K562 (cell line): ENCODE data around the gene KHDC1L. TPM values are rescaled to one million over a fixed set of nuclear protein-coding genes. Genes with fewer than 3 reads are reported as not detected.
"Not testable (repeated sequence)": the region's sequence is repeated elsewhere in the genome, so short reads cannot be mapped to it uniquely, and the experiment has no call there.

Experiments used
- ATAC-seq: fragments of 200-7000 bp; cut with Tn5 transposase; 3 replicates; pipeline ENCODE4 v1.9.1; 2020; ENCODE audit warnings: moderate library complexity
- Bru-seq: library from RNA; stranded (reverse); fragments of 400-500 nt; gene quantifications from one replicate; lab custom pipeline; 2021; lab: Mats Ljungman, UMichigan
- BruChase-seq, 2 experiments: library from RNA; stranded (reverse); fragments of 400-500 nt; gene quantifications; one replicate each; lab custom pipeline; 2021; lab: Mats Ljungman, UMichigan
- BruUV-seq: library from RNA; stranded (reverse); fragments of 400-500 nt; replicated peaks from 2 replicates; lab custom pipeline; 2021; lab: Mats Ljungman, UMichigan
- CTCF ChIA-PET: fragments of 300-600 bp; formaldehyde crosslinking; extraction: SDS; loops from one replicate; lab custom pipeline; 2021; ENCODE audit warnings: low intra/inter-chr PET ratio; lab: Yijun Ruan, JAX
- POLR2A ChIA-PET: fragments of 300-600, 350-650 bp; sonication (Branson Sonifier 250); formaldehyde crosslinking; extraction: SDS; loops from one replicate; lab custom pipeline; 2021; ENCODE audit warnings: antibody characterized with exemption, inconsistent platforms; lab: Yijun Ruan, JAX
- DNase-seq, 4 experiments: peaks; one replicate each; pipeline versions ENCODE4 v3.0.0 to v3.0.0-alpha.2; 2011 to 2018; ENCODE audit warnings: low spot score in 3 of 4, mixed read lengths in 3 of 4; ENCODE audit errors: extremely low read depth in 1 of 4
- FAIRE-seq: peaks from 2 replicates; lab custom pipeline; 2011; peaks lifted over from hg19 to GRCh38; lab: Jason Lieb, UNC
- H2AFZ ChIP-seq: 2 replicates; pipeline ENCODE4 v1.6.0; 2011; ENCODE audit warnings: low read depth, low read length, control low read depth, inconsistent platforms
- H3K27ac ChIP-seq: fragments of 200-600 bp; 3 replicates; pipeline ENCODE4 v1.8.0; 2011; ENCODE audit warnings: low read depth, mild to moderate bottlenecking, control low read depth, inconsistent platforms, low read length, moderate library complexity, mixed read lengths; ENCODE audit errors: extremely low read depth
- H3K27me3 ChIP-seq, 2 experiments: fragments of 300-600 bp in 1 of 2; 2 replicates in 1 of 2; 3 replicates in 1 of 2; pipeline versions ENCODE4 v1.6.0 to v1.8.0; 2011; ENCODE audit warnings: inconsistent platforms in 2 of 2, low read length in 2 of 2, mild to moderate bottlenecking in 1 of 2, mixed read lengths in 1 of 2, moderate library complexity in 1 of 2; ENCODE audit not compliant: control insufficient read depth in 2 of 2, insufficient read depth in 2 of 2
- H3K36me3 ChIP-seq: fragments of 300-600 bp; 3 replicates; pipeline ENCODE4 v1.8.0; 2011; ENCODE audit warnings: mild to moderate bottlenecking, low read length, inconsistent platforms; ENCODE audit not compliant: control insufficient read depth, insufficient read depth
- H3K4me1 ChIP-seq, 2 experiments: fragments of 200-600 bp in 1 of 2; replicated peaks in 1 of 2; 2 replicates in 1 of 2; 3 replicates in 1 of 2; pipeline versions ENCODE4 v1.5.1 to v1.8.0; 2011; ENCODE audit warnings: inconsistent platforms in 2 of 2, low read length in 2 of 2, mild to moderate bottlenecking in 1 of 2, mixed read lengths in 1 of 2, moderate library complexity in 1 of 2; ENCODE audit not compliant: control insufficient read depth in 2 of 2, insufficient read depth in 2 of 2
- H3K4me2 ChIP-seq: 2 replicates; pipeline ENCODE4 v1.6.1; 2011; ENCODE audit warnings: low read length, control low read depth, inconsistent platforms, mixed read lengths; ENCODE audit not compliant: insufficient read depth
- H3K4me3 ChIP-seq: fragments of 200-600 bp; sonication (generic), shearing (Covaris generic); 2 replicates; pipeline ENCODE4 v1.5.1; 2016; ENCODE audit warnings: control low read depth, inconsistent platforms
- H3K79me2 ChIP-seq: fragments of 200-600 bp; 3 replicates; pipeline ENCODE4 v1.8.0; 2011; ENCODE audit warnings: low read length, inconsistent platforms; ENCODE audit not compliant: control insufficient read depth, insufficient read depth
- H3K9ac ChIP-seq, 2 experiments: 2 replicates each; pipeline versions ENCODE4 v1.6.0 to v1.6.1; 2011; ENCODE audit warnings: low read depth in 2 of 2, low read length in 2 of 2, control low read depth in 1 of 2, inconsistent platforms in 1 of 2, mild to moderate bottlenecking in 1 of 2, mixed read lengths in 1 of 2; ENCODE audit not compliant: insufficient read depth in 1 of 2
- H3K9me1 ChIP-seq: one replicate; pipeline ENCODE4 v1.6.0; 2011; ENCODE audit warnings: inconsistent platforms, mild to moderate bottlenecking, low read length, moderate library complexity; ENCODE audit not compliant: control insufficient read depth, insufficient read depth
- H3K9me3 ChIP-seq: replicated peaks from 2 replicates; pipeline ENCODE4 v1.5.1; 2011; ENCODE audit warnings: low read depth, low read length, inconsistent platforms; ENCODE audit not compliant: control insufficient read depth, insufficient read depth
- H4K20me1 ChIP-seq: replicated peaks from 2 replicates; pipeline ENCODE4 v1.6.1; 2011; ENCODE audit warnings: low read length, inconsistent platforms, mixed read lengths; ENCODE audit not compliant: control insufficient read depth, insufficient read depth
- ZNF79 ChIP-seq: fragments of 250-450 bp; sonication (Bioruptor Pico); IDR thresholded peaks from 2 replicates; pipeline ENCODE4 v1.4.0; 2020; ENCODE audit warnings: low read depth, mild to moderate bottlenecking, moderate library complexity
- WGBS: fragments of 100-300 bp; shearing (Covaris generic); methylation state at CpG from one replicate; pipeline ENCODE4 v1.1.6; 2016; ENCODE audit warnings: low coverage, mixed read lengths; ENCODE audit not compliant: insufficient coverage; ENCODE audit errors: missing lambda C conversion rate; 5-methylcytosine and 5-hydroxymethylcytosine counted together
- in situ Hi-C: fragments of 300-500 bp; cut with MboI; formaldehyde crosslinking; loops from 4 replicates; pipeline ENCODE4 v1.15.0; 2018; ENCODE audit warnings: inconsistent platforms, mixed read lengths
- intact Hi-C: fragments of 100-400 bp; cut with micrococcal nuclease; formaldehyde crosslinking; loops from 2 replicates; pipeline ENCODE4 v1.14.2; 2022
- long read RNA-seq, 3 experiments: library from polyadenylated mRNA in 2 of 3; library from RNA in 1 of 3; unstranded in 2 of 3; stranded (forward) in 1 of 3; transcript quantifications; one replicate each; pipeline ENCODE4 v2.0.0, GENCODE V29; 2019 to 2022
- polyA minus RNA-seq, 3 experiments: library from RNA; depleted of rRNA, polyadenylated mRNA; stranded (reverse); fragments of >200 nt; gene quantifications; 2 replicates each; pipeline ENCODE4 v1.2.3, GENCODE V29; 2011
- polyA plus RNA-seq, 8 experiments: library from polyadenylated mRNA; depleted of rRNA in 4 of 8; stranded (reverse) in 5 of 8; unstranded in 3 of 8; fragments of >200 nt; fragmentation: Nextera tagmentation in 2 of 8; fragmentation: Illumina TruSeq in 1 of 8; extraction: Ambion mirVana in 2 of 8; extraction: Trizol in 1 of 8; gene quantifications; 2 replicates each; pipeline versions ENCODE4 v1.2.1 to v1.2.3, GENCODE V29; 2011 to 2014; ENCODE audit warnings: inconsistent platforms in 1 of 8, missing spikeins in 1 of 8
- total RNA-seq, 7 experiments: library from RNA; depleted of rRNA in 6 of 7; stranded (reverse); fragments of >200 nt in 6 of 7; fragmentation: Illumina TruSeq in 2 of 7; extraction: Trizol in 2 of 7; gene quantifications; 2 replicates each; pipeline versions ENCODE4 v1.2.1 to v1.2.3, GENCODE V29; 2011 to 2021; ENCODE audit warnings: low replicate concordance in 1 of 7
- TF ChIP-seq, protein P1 (sequence below): sonication (generic); formaldehyde crosslinking; IDR thresholded peaks from 2 replicates; pipeline ENCODE4 v1.8.0; 2022; ENCODE audit warnings: missing genetic modification reagents, mild to moderate bottlenecking, borderline replicate concordance
- TF ChIP-seq, protein P2 (sequence below): IDR thresholded peaks from 2 replicates; pipeline ENCODE4 v1.6.1; 2014; ENCODE audit warnings: antibody characterized with exemption

Gene KHDC1L, protein sequence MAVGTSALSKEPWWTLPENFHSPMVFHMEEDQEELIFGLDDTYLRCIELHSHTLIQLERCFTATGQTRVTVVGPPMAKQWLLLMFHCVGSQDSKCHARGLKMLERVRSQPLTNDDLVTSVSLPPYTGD
- 1.2 TPM in 1 of 2 replicates, not detected in the other for total RNA-seq (2011; cell fraction: chromatin; rRNA removed; ENCODE audit: low replicate concordance)
- not detected in 2 replicates for total RNA-seq (2011; cell fraction: nucleolus; rRNA removed)
- not detected in 2 replicates for total RNA-seq (2011; cell fraction: nucleoplasm; rRNA removed)
- total RNA-seq (2014; rRNA removed) (0.54 and 0.90 TPM in 2 replicates), total RNA-seq (2014; rRNA removed; fragmentation: Illumina TruSeq; extraction: Trizol) (0.33 TPM in 1 of 2 replicates, not detected in the other), total RNA-seq (2015; rRNA removed; fragmentation: Illumina TruSeq; extraction: Trizol) (0.69 TPM in 1 of 2 replicates, not detected in the other), total RNA-seq (2021) (0.35 and 0.51 TPM in 2 replicates), polyA plus RNA-seq (2011; rRNA removed) (0.54 and 0.93 TPM in 2 replicates), polyA plus RNA-seq (2014; fragmentation: Illumina TruSeq; extraction: Trizol) (0.55 and 0.79 TPM in 2 replicates), polyA plus RNA-seq (2014; fragmentation: Nextera tagmentation; extraction: Ambion mirVana) (1 to 10 TPM; 1.2 to 1.9 TPM), polyA plus RNA-seq (2014; rRNA removed) (0.39 and 0.41 TPM in 2 replicates), polyA minus RNA-seq (2011; rRNA and poly(A)+ RNA removed) (0.54 TPM in 1 of 2 replicates, not detected in the other), Bru-seq, nascent RNA (percentile 39 among the genes with signal in this experiment), BruChase-seq, experiment 1, labeled RNA remaining after a 2-hour chase (percentile 40 among the genes with signal in this experiment), BruChase-seq, experiment 2, labeled RNA remaining after a 6-hour chase (not detected)
- 0.75 and 0.78 TPM in 2 replicates for polyA plus RNA-seq (2011; cell fraction: cytosol; rRNA removed)
- 0.24 and 1.2 TPM in 2 replicates for polyA plus RNA-seq (2011; cell fraction: nucleus; rRNA removed)
- 1.0 and 1.4 TPM in 2 replicates for polyA plus RNA-seq (2012)
- polyA minus RNA-seq (2011; cell fraction: cytosol; rRNA and poly(A)+ RNA removed) = not detected in 2 replicates
- not detected in 2 replicates for polyA minus RNA-seq (2011; cell fraction: nucleus; rRNA and poly(A)+ RNA removed)
- long read RNA-seq, experiment 1 = 0 reads
- long read RNA-seq, experiment 2 = 0 reads
- long read RNA-seq, experiment 3 = 0 reads

DNA sequence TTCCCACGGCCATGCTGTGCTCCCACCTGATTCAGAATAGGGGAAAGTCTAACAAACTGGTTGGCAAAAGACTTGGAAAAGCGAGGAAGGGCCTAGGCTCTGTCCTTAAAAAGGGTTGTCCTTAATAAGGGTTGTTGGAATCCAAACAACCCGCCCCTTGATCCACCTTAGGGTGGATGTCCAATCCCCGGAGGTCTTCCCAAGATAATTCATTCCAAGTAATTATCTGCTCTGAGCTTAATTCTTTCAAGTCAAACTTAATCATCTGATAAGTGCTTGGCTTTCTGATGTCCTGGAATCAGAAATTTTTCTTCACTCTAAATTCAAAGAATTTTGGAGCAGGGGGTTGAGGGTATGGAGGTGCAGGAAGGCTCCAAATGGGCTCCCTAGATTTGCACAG lies at the start of gene KHDC1L:
Gene KHDC1L, minus strand, starts transcription at position 101 of the 400 bp plus-strand sequence. Its CDS starts 88 bp downstream, at position 13.
- in situ Hi-C loops (no loop called here), intact Hi-C loops (no loop called here)
- H3K4me2 ChIP-seq = peak within 1 kb of the TSS; percentile 47
- H3K27ac ChIP-seq = no peak within 1 kb of the TSS
- H4K20me1 ChIP-seq = no peaks in the 10 kb centered on the region
- H3K4me1 ChIP-seq = peaks cover 3 to 7% of the 10 kb centered on the region in 2 experiments; a peak in 3 of 5 replicates
- WGBS = 62% methylated on average over 4 of the region's 4 CpGs
- H2AFZ ChIP-seq = peak within 1 kb of the TSS; percentile 84
- peaks cover 5 to 13% of the 10 kb centered on the region in 2 experiments; a peak in 3 of 5 replicates for H3K27me3 ChIP-seq
- no peak for ATAC-seq
- TF ChIP-seq, protein P1, sequence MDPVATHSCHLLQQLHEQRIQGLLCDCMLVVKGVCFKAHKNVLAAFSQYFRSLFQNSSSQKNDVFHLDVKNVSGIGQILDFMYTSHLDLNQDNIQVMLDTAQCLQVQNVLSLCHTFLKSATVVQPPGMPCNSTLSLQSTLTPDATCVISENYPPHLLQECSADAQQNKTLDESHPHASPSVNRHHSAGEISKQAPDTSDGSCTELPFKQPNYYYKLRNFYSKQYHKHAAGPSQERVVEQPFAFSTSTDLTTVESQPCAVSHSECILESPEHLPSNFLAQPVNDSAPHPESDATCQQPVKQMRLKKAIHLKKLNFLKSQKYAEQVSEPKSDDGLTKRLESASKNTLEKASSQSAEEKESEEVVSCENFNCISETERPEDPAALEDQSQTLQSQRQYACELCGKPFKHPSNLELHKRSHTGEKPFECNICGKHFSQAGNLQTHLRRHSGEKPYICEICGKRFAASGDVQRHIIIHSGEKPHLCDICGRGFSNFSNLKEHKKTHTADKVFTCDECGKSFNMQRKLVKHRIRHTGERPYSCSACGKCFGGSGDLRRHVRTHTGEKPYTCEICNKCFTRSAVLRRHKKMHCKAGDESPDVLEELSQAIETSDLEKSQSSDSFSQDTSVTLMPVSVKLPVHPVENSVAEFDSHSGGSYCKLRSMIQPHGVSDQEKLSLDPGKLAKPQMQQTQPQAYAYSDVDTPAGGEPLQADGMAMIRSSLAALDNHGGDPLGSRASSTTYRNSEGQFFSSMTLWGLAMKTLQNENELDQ = no peak
- no peak for TF ChIP-seq ZNF79 (CRISPR knock-in tag)
- TF ChIP-seq, protein P2, sequence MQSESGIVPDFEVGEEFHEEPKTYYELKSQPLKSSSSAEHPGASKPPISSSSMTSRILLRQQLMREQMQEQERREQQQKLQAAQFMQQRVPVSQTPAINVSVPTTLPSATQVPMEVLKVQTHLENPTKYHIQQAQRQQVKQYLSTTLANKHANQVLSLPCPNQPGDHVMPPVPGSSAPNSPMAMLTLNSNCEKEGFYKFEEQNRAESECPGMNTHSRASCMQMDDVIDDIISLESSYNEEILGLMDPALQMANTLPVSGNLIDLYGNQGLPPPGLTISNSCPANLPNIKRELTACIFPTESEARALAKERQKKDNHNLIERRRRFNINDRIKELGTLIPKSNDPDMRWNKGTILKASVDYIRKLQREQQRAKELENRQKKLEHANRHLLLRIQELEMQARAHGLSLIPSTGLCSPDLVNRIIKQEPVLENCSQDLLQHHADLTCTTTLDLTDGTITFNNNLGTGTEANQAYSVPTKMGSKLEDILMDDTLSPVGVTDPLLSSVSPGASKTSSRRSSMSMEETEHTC = no peak
- H3K4me3 ChIP-seq = no peak within 1 kb of the TSS
- ChIA-PET POLR2A (no interaction called here), CTCF (interaction anchor here (0.7 kb wide), 1 partner anchor 1428 kb away, joined by 3 read pairs; no protein-coding TSS in a partner anchor)
- BruUV-seq = no TSS peak
- H3K9me1 ChIP-seq = no peaks in the 10 kb centered on the region
- no peak within 1 kb of the TSS for H3K9ac ChIP-seq
- no peak for FAIRE-seq
- H3K79me2 ChIP-seq = no peaks in the 10 kb centered on the region
- no peaks in the 10 kb centered on the region for H3K36me3 ChIP-seq
- no peak for DNase-seq
- no peaks in the 10 kb centered on the region for H3K9me3 ChIP-seq

DNA sequence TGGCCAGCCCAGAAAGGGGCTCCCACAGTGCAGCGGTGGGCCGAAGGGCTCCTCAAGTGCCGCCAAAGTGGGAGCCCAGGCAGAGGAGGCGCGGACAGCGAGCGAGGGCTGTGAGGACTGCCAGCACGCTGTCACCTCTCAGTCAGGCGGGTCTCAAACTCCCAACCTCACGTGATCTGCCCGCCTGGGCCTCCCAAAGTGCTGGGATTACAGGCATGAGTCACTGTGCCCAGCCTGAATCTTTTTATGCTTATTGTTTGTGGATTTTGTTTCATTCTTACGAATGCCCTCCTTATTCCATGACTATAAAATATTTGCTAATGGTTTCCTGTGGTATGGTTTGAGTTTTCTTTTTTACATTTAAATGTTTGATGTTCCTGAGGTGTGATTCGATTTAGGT lies 44.0 kb upstream of the KHDC1L start:
- in situ Hi-C loops, H2AFZ ChIP-seq, H3K9me1 ChIP-seq, CTCF ChIA-PET, H3K9me3 ChIP-seq, H4K20me1 ChIP-seq, DNase-seq, intact Hi-C loops, ATAC-seq, H3K27me3 ChIP-seq, H3K79me2 ChIP-seq, FAIRE-seq, H3K27ac ChIP-seq, BruUV-seq, POLR2A ChIA-PET, H3K4me2 ChIP-seq, H3K4me1 ChIP-seq, H3K9ac ChIP-seq, H3K4me3 ChIP-seq: not testable (repeated sequence)
- 91% methylated on average over 13 of the region's 13 CpGs for WGBS
- H3K36me3 ChIP-seq = peaks cover 13% of the 10 kb centered on the region; the same call in 2 of the 3 replicates
